Right lobe of liver (tissue), 6 donors: ENCODE data around the gene NDUFA13. TPM values are rescaled to one million over a fixed set of nuclear protein-coding genes. Genes with fewer than 3 reads are reported as not detected.
A peak's percentile ranks its signal among the peaks of the same experiment; 100 is the strongest.

Experiments
- ATAC-seq, 4 donors: fragments of 200-7000 bp; cut with Tn5 transposase; one replicate each; pipeline ENCODE4 v1.9.1; 2020; ENCODE audit warnings: mild to moderate bottlenecking in 4 of 4, moderate library complexity in 4 of 4
- DNase-seq, 3 donors: peaks; one replicate each; pipeline ENCODE4 v3.0.0-alpha.2; 2020
- H3K27ac ChIP-seq, 3 donors: fragments of 200-600 bp; one replicate each; pipeline ENCODE4 v1.8.0; 2022
- H3K27me3 ChIP-seq, 2 donors: fragments of 200-600 bp; one replicate each; pipeline ENCODE4 v1.8.0; 2022
- H3K36me3 ChIP-seq, 4 donors: fragments of 200-600 bp; sonication (generic) in 1 of 4; one replicate each; pipeline versions ENCODE4 v1.5.1 to v1.8.0; 2017 to 2022; ENCODE audit warnings: control low read depth in 1 of 4
- H3K4me1 ChIP-seq, 4 donors: fragments of 200-600 bp; sonication (generic) in 1 of 4; one replicate each; pipeline versions ENCODE4 v1.5.1 to v1.8.0; 2017 to 2022; ENCODE audit warnings: control low read depth in 1 of 4
- H3K4me3 ChIP-seq, 3 donors: fragments of 200-600 bp; one replicate each; pipeline ENCODE4 v1.8.0; 2022
- H3K9me3 ChIP-seq, 4 donors: fragments of 200-600 bp; sonication (generic) in 1 of 4; one replicate each; pipeline versions ENCODE4 v1.5.1 to v1.8.0; 2017 to 2022; ENCODE audit warnings: control low read depth in 1 of 4
- POLR2A ChIP-seq: fragments of 450-650 bp; IDR thresholded peaks from one replicate; pipeline ENCODE4 v1.6.1; 2017; ENCODE audit warnings: antibody characterized with exemption, mild to moderate bottlenecking
- WGBS: methylation state at CpG from one replicate; pipeline ENCODE4 v1.1.6; 2018; ENCODE audit warnings: low coverage, low lambda C conversion rate; ENCODE audit not compliant: insufficient coverage; ENCODE audit errors: missing lambda C conversion rate; 5-methylcytosine and 5-hydroxymethylcytosine counted together
- intact Hi-C, 2 donors: fragments of 100-400 bp; cut with DNase I; formaldehyde crosslinking; loops; one replicate each; pipeline versions ENCODE4 v1.11.2 to v1.14.1; 2022
- total RNA-seq, 6 experiments: library from RNA; depleted of rRNA in 2 of 6; stranded (reverse); fragments of >200 nt in 2 of 6; fragmentation: NEBNext Ultra II Directional in 3 of 6; extraction: Animal tissue kit (Norgen Biotek cat#: 25700) in 3 of 6; gene quantifications; one replicate each; pipeline versions ENCODE4 v1.1.0 to v1.2.4, GENCODE V29; 2016 to 2023
- TF ChIP-seq, protein P1 (sequence below), 4 donors: fragments of 200-600 bp in 3 of 4; fragments of 450-650 bp in 1 of 4; IDR thresholded peaks; one replicate each; pipeline versions ENCODE4 v1.5.1 to v1.8.0; 2016 to 2022; ENCODE audit warnings: antibody characterized with exemption in 4 of 4, mild to moderate bottlenecking in 2 of 4
- donor health status: DM: no; HTN: yes; CAD: no.
- donor health status: DM: no; HTN: no; CAD: no.
- donor health status: DM: no; HTN: no; CAD: no.
- donor health status: DM: no; HTN: yes; CAD: no.
- donor health status: DM: no; HTN: yes; CAD: no.

Gene NDUFA13
- total RNA-seq, 6 experiments from 2014 or later = 20.8 to 202 (median 154) TPM

DNA sequence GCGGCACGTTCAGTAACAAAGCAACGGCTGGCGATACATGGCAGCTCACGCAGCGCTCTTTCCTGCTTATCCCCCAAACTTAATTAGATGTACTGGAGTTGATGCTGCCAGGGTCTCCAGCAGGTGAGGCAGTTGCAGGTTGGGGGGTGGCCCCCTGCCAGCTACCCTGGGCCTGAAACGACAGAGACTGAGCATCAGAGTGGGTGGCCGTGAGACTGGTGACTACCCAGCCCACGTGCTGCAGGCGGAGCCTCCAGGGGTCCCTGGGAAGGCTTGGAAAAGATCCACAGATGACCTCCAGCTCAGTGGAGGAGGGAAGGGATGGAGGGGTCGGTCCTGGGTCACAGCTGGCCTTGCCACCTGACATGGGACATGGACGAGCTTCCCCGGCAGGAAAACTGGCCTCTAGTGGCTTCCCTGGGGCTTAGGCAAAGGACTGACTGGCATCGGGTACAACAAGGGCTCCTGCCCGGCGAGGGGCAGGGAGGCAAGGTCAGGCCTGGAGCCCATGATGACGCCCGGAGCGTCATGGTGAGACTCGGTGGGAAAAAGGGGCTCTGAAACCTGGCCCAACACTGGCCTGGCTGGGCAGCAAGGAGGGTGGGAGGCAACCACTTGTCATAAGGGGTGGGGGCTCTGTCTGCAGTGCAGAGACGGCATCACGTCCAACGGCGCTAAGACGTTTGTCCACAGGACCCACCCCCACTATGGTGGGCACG is 46.1 kb downstream of the NDUFA13 start:
- 58% methylated on average over 5 of the region's 26 CpGs for WGBS
- Histone ChIP-seq H3K36me3 (no peaks in the 10 kb centered on the region), H3K27me3 (no peaks in the 10 kb centered on the region), H3K27ac (no peak overlapping the region), H3K9me3 (no peaks in the 10 kb centered on the region), H3K4me3 (no peak overlapping the region), H3K4me1 (no peaks in the 10 kb centered on the region)
- ATAC-seq = no peak
- no peak for DNase-seq
- TF ChIP-seq, protein P1, sequence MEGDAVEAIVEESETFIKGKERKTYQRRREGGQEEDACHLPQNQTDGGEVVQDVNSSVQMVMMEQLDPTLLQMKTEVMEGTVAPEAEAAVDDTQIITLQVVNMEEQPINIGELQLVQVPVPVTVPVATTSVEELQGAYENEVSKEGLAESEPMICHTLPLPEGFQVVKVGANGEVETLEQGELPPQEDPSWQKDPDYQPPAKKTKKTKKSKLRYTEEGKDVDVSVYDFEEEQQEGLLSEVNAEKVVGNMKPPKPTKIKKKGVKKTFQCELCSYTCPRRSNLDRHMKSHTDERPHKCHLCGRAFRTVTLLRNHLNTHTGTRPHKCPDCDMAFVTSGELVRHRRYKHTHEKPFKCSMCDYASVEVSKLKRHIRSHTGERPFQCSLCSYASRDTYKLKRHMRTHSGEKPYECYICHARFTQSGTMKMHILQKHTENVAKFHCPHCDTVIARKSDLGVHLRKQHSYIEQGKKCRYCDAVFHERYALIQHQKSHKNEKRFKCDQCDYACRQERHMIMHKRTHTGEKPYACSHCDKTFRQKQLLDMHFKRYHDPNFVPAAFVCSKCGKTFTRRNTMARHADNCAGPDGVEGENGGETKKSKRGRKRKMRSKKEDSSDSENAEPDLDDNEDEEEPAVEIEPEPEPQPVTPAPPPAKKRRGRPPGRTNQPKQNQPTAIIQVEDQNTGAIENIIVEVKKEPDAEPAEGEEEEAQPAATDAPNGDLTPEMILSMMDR (IDR thresholded peaks at IDR 0.05) = no peak
- TF ChIP-seq POLR2A = no peak
- intact Hi-C loops = no loop called here

DNA sequence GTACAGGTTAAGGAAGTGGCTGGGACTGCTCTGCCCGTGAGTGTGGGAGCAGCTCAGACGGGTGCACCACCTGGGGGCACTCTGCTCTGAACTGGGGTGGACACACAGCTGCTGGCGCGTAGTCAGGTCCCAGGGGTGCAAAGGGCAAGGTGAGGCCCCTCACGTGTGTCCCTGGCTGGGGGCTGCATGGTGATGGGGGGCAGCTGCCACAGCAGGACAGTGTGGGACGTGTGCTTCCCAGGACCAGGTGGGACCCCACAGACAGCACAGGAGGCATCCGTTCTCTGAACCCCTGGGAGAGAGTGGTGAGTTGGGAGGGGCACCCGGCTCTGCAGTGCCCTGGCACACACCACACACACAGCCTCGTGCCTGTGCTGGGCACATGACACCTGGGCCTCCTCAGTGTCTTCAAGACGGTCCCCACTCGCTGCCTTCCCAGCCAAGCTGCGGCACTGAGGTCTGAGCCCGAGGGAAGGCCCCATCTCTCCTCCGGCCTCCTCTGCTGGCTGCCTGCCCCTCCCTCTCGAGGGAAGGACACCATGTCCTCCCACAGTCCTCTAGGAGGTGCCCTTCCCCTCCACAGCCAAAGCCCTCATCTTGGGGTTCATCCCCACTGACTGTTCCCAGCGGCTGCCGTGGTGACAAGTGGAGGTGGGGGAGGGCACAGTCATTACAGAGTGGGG is 46.8 kb downstream of the NDUFA13 start:
- ATAC-seq = peak in 2 of 4 donors; percentile 21 to 22

DNA sequence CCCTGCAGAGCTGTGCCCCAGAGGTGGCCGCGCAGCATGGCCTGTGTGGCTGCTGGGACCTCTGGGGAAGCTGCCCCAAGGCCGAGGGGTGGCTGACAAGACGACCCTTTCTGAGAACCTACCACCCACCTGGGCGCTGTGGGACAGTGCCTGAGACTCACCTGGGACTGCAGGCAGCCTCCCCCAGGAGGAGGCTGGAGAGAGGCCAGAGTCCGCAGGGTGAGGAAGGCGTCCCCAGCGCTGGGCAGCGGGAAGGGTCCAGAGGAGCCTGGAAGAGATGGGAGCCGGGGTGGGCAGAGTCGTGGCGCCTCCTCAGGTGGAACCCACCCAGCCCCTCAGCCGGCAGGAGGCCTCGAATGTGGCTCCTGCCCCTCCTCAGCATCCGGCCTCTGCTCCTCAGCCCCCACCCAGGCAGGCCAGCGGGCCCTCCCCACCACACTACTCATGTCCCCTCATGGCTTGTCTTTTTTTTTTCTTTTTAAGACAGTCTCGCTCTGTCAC is 47.4 kb downstream of the NDUFA13 start:
- Histone ChIP-seq H3K9me3 (no peaks in the 10 kb centered on the region), H3K36me3 (no peaks in the 10 kb centered on the region), H3K27me3 (no peaks in the 10 kb centered on the region), H3K4me3 (no peak overlapping the region), H3K4me1 (no peaks in the 10 kb centered on the region), H3K27ac (no peak overlapping the region)
- ATAC-seq (peak in 1 of 4 donors; percentile 15), DNase-seq (no peak)
- TF ChIP-seq POLR2A = no peak
- TF ChIP-seq, protein P1 (IDR thresholded peaks at IDR 0.05) = no peak
- WGBS = 30% methylated on average over 2 of the region's 17 CpGs
- intact Hi-C loops = no loop called here

More for the DNA sequence above, 46.8 kb downstream of the NDUFA13 start:
- Histone ChIP-seq H3K9me3 (no peaks in the 10 kb centered on the region), H3K27me3 (no peaks in the 10 kb centered on the region), H3K27ac (no peak overlapping the region), H3K36me3 (no peaks in the 10 kb centered on the region), H3K4me1 (no peaks in the 10 kb centered on the region), H3K4me3 (no peak overlapping the region)
- intact Hi-C loops = no loop called here
- no CpG with 5 or more reads among the region's 17 CpGs for WGBS
- TF ChIP-seq POLR2A = no peak
- TF ChIP-seq, protein P1 (IDR thresholded peaks at IDR 0.05) = no peak
- DNase-seq = no peak

DNA sequence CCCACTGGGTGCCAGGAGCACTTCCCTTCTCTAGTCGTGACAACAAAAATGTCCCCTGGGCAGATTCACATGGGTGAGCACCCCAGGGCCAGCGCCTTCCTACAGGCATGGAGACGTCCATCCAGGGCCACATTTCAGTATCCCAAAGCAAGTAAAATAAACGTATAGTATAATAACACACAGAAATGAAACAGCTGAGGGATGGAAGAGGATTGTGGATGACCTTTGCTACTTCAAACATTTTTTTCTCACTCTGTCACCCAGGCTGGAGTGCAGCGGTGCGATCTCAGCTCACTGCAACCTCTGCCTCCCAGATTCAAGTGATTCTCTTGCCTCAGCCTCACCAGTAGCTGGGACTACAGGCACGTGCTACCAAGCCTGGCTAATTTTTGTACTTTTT is 50.3 kb downstream of the NDUFA13 start:
- Histone ChIP-seq H3K9me3 (no peaks in the 10 kb centered on the region), H3K4me3 (no peak overlapping the region), H3K36me3 (no peaks in the 10 kb centered on the region), H3K4me1 (no peaks in the 10 kb centered on the region), H3K27ac (no peak overlapping the region), H3K27me3 (no peaks in the 10 kb centered on the region)
- ATAC-seq = no peak
- TF ChIP-seq, protein P1 (IDR thresholded peaks at IDR 0.05) = no peak
- no peak for TF ChIP-seq POLR2A
- DNase-seq = no peak
- 49% methylated on average over 5 of the region's 7 CpGs for WGBS
- intact Hi-C loops = no loop called here
